Right kidney (tissue), 1 donor: ENCODE measurements around the gene CHIC2.
A peak's percentile ranks its signal among the peaks of the same experiment; 100 is the strongest.
"Not testable (repeated sequence)": the region's sequence is repeated elsewhere in the genome, so short reads cannot be mapped to it uniquely, and the experiment has no call there.

Source experiments
- DNase-seq: peaks from one replicate; pipeline ENCODE4 v3.0.0-alpha.2; 2016

CHIC2 gene

DNA sequence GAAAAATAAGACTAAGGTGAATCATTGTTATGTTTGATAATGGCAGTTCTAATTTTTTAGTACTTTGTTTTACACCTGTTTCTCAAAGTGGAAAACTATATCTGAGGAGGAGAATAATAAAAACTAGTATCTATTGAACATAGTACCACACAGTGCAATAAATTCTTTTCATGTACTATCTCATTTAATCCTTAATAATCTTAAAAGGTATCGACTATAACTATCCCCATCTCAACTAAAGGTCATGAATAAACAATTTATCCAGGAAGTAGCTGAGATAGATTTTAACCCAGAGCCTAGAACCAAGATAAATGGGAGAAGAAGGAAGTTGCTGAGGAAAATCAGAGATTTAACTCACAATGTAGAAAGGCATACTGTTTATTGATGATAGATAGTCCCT, 2.5 kb downstream of the CHIC2 start:
- DNase-seq: no peak

DNA sequence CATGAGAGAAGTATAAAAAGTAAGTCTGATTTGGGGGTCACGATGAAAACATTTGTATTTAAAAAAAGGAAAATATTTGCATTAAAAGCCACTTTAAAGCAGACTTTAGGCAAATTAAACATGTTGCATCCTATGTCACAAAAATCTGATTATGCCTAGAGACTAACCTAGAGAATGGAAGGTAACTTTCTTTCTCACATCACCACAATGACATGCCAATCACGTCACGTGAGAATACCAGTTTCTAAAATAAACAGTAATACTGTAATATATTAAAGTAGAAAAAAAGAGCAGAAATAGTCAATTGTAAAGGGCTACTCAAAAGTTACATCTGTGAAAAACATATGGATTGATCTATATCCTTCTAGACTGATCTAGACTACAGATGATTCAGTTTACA, 3.3 kb downstream of the CHIC2 start:
- DNase-seq: no peak

DNA sequence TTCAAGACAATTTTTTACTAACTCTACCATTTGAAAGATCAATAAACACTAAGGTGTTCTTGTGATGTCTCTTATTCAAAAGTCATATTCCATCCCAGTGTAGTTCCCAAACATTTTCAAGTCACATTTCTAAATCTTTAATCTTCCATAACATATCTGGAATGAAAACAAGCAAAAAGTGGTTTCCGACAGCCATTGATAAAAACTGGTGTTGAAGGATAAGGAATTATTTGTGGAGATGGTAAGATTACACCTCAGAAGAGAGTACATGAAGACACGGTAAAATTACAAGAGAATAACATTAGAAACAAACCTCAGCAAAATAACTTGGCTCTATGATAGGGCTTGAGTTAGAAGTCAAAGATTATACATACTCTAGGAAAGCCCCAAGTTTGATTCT, 4.3 kb downstream of the CHIC2 start:
- no peak for DNase-seq

DNA sequence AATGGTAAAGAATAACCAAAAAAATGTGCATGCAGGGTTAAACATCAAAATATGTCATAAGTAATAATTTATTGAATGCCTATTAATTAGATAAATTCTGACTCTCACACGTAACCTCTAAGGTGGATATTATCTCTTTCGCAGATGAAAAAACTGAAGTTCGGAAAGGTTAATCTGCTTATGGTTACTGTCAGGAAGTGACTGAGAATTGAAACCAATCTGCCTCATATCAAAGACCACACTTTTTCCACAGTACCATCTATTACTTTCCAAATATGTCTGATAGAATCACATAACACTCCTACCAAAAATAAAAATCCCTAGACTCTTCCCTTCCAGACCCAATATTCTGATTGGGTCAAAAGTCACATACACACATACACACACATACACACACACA, 6.2 kb downstream of the CHIC2 start:
- no peak for DNase-seq

DNA sequence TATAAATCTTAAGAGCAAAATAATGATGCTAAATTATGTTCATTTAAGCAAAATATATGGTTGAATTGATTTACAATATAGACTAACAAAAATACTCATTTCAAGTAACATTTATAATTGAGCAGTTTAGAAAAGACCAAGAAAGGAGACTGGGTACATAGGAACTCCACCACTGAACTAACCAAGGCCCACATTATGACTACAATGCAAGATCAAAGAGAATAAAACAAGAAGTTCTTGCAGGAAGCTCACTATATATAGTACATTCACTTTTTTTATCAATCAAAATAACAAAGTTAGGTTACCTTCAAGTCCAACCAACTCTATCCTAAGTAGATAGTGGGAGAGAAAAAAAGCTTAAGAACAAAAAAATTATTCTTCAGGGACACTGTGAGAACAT, 8.0 kb downstream of the CHIC2 start:
- no peak for DNase-seq

DNA sequence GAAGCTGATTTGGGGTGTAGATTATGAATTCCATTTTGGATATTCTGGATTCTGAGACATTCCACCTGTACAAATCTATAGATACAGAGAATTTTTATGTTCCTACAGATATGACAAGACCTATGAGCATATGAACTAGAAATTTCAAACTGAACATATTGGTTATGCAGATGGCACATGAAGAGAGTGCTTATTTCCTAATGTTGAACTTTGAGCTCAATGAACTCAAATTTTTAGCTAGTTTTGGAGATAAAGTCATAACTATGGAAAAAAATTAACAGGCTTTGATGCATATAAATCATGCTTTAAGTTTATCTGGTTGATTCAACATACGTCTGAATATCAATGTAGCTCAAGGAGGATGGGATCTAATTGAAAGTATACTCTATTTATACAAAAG, 8.9 kb downstream of the CHIC2 start:
- DNase-seq: no peak

DNA sequence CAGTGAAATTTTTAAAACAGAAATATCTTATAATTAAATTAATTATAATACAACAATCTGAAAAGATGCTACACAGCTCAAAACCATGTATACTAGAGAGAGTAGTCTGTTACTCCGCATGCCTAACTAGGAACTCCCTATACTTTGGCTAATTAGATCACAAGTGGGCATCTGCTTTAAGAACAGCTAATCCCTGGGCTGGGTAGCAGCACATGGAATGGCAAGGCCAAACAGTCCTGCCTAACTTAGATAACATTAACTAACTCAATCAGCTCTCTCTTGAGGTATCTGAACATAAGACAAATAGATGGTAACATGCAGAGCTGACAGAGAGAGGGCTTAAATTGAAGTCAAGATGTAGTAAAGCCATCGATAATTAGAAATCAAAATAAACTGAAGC, 9.9 kb downstream of the CHIC2 start:
- no peak for DNase-seq

DNA sequence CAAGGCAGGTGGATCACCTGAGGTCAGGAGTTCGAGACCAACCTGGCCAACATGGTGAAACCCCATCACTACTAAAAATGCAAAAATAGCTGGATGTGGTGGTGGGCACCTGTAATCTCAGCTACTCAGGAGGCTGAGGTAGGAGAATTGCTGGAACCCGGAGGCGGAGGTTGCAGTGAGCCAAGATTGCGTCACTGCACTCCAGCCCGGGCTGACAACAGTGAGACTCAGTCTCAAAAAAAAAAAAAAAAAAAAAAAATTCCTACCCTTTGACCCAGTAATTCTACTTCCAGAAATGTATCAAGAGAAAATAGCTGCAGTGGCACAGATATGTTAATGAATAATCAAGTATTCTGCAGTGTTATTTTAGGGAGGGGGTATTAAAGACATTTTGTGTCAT, 11.1 kb downstream of the CHIC2 start:
- DNase-seq: not testable (repeated sequence)

DNA sequence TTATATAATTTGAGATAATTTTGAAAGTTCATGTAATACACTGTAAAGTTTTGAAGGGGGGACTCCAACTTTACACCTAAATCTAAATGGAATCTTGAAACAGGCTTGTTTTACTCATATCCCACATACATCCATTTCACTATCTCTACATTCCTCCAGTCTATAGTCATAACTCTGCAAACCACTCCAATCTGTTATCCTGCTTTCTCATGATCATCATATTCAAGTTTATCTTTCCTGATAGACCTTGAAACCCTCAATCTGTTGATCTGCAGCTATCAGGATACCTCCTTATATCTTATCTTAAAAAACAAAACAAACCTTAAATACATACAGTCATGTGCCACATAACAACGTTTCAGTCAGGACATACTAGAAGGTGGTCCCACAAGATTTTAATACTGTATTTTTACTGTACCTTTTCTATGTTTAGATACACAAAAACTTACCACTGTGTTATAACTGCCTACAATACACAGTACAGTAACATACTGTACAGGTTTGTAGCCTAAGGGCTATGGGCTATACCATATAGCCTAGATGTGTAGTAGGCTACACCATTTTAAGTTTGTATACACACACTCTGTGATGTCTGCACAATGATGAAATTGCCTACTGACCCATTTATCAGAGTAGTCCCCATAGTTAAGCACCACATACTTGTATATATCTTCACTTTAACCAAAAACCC, 14.0 kb downstream of the CHIC2 start:
- DNase-seq: no peak

DNA sequence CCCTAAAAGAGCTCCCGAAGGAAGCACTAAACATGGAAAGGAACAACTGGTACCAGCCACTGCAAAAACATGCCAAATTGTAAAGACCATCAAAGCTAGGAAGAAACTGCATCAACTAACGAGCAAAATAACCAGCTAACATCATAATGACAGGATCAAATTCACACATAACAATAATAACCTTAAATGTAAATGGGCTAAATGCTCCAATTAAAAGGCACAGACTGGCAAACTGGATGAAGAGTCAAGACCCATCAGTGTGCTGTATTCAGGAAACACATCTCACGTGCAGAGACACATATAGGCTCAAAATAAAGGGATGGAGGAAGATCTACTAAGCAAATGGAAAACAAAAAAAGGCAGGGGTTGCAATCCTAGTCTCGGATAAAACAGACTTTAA, 20.8 kb downstream of the CHIC2 start:
- DNase-seq: not testable (repeated sequence)

DNA sequence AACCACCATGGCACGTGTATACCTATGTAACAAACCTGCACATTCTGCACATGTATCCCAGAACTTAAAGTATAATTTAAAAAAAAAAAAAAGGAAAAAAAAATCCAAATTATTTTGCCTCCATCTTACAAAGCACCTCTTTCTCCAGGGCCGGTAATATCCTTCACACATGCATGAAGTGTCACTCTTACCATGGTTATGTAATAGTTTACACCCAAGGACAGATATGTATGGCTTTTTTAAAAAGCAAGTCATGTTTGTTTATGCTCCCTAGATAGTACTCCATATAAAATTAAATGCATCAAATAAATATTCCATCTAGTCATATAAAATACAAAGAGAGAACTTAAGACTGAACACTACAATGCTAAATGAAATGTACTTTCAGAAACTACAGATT, 22.5 kb downstream of the CHIC2 start:
- DNase-seq: no peak

DNA sequence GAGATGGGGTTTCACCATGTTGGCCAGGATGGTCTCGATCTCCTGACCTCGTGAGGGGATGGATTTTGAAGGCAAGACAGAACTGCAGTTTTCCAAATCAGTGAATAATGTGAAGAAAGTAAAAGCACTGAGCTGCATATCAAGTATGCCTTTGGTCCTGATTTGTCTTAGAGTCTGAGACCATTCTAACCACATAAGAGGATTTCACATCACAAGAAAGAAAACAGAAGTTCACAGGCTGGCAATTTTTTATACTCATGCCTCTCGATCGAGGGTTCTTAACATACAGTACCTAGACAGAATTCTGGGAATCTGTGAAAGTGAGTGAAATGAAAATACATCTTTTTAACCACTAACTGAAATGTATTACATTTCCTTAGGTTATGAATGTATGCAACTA, 23.3 kb downstream of the CHIC2 start:
- no peak for DNase-seq

DNA sequence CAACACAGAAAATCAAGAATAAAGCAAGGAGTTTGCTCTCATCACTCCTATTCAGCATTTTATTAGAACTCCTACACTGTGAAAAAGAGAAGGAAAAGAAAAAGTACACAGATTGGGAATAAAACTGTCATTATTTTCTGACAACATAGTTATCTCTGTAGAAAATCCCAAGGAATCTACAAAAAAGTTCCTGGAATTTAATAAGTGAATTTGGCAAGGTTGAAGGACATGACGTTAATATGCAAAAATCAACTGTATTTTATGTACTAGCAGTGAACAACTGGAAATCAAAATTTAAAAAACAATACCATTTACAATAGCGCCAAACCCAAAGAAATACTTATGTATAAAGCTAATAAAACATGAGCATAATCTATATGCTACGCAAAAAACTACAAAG, 26.3 kb downstream of the CHIC2 start:
- DNase-seq: no peak

DNA sequence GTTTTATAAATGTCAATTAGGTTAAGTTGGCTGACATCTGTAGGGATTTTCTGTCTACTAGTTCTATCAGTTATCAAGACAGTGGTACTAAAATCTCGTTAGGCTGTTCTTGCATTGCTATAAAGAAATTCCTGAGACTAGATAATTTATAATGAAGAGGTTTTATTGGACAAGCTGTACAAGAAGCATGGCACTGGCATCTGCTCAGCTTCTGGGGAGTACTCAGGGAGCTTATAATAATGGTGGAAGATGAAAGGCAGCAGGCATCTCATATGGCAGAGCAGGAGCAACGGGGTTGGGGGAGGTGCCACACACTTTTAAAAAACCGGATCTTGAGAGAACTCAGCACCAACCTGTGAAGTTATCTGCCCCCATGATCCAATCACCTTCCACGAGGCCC, 28.2 kb downstream of the CHIC2 start:
- no peak for DNase-seq

DNA sequence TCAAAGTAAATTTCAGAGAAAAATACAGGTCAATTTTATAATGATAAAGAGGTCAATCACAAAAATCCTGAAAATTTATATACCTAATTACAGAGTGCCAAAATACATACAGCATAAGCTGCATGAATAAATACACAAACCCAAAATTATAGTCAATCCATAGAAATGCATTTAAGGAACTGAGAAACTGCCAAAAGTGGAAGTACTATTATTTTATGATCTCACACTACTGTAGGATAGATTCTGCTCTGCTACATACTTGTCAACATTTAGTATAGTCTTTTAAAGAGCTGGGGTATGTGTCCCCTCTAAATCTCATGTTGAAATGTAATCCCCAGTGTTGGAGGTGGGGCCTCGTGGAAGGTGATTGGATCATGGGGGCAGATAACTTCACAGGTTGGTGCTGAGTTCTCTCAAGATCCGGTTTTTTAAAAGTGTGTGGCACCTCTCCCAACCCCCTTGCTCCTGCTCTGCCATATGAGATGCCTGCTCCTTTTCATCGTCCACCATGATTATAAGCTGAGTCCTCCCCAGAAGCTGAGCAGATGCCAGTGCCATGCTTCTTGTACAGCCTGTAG, 31.8 kb downstream of the CHIC2 start:
- peak; percentile 13 for DNase-seq

DNA sequence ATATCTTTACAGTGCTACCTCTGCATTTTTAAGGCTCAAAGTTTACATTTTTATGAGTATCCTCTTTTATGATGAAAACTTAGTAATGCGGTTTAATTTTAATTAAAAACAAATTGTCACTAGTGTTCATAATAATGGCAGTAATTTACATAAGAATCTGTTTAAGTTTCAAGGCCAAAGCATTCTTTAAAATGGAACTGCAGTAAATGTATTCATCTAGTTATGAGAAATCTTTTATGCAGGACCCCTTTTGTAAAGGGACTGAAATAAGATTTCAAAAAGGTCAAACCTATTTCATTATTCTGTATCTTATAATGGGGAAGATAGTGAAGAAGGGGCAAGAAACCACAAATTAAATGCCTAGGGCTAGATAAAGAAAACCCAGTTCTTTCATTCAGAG, 37.1 kb downstream of the CHIC2 start:
- no peak for DNase-seq

DNA sequence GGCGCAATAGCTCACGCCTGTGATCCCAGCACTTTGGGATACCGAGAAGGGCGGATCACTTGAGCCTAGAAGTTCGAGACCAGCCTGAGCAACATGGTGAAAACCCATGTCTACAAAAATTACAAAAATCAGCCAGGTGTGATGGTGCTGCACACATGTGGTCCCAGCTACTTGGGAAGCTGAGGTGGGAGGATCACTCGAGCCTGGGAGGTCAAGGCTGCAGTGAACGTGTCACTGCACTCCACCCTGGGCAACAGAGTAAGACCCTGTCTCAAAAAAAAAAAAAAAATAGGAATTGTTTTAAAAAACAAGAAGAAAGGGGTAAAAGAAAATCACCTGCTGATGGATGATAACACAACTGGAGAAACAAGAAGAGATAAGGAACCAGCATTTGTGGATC, 38.8 kb downstream of the CHIC2 start:
- no peak for DNase-seq

DNA sequence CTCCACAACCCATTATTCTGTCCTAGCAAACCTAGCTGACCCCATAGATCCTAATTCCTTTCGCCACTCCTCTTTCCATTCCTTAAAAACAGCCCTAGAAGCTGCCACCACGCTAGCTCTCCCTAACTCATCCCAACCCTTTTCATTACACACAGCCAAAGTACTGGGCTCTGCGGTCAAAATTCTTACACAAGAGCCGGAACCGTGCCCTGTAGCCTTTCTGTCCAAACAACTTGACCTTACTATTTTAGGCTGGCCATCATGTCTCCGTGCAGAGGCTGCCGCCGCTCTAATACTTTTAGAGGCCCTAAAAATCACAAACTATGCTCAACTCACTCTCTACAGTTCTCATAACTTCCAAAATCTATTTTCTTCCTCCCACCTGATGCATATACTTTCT, 41.4 kb downstream of the CHIC2 start:
- not testable (repeated sequence) for DNase-seq

DNA sequence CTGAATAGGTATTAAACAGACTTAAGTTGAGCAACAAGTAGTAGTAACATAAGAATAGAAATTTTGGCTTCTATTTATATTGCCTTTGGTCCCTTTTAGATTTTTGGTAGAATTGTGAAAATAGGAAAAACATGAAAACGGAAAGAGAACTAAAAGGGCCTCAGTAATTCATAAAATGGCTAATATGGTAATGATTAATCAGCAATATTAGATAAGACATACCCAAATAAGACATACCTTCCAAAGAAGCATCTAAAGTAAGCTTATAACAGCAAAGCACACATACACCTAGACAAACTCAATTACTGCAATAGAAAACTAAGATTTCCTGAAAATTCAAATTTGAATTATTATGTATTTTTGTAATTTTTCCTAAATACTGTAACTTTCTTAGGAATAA, 46.4 kb downstream of the CHIC2 start:
- no peak for DNase-seq

DNA sequence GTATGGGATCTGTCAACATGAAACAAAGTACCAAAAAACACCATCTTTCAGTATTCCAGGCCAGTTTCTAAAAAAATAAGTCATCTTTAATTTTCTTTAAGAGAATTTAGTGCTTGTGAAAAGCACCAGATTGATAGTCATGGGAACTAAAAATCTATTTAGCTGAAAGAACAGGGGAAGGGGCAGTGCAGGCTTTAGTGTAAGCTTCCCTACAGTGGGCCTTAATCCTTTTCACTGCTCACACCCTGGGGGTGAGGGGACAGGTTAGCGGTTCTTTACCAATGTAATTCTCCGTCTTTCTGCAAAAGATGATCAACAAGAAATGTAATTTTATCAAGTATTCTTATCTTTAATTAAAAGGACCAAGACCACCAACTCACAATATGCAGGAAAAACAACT, 47.1 kb downstream of the CHIC2 start:
- DNase-seq: no peak

DNA sequence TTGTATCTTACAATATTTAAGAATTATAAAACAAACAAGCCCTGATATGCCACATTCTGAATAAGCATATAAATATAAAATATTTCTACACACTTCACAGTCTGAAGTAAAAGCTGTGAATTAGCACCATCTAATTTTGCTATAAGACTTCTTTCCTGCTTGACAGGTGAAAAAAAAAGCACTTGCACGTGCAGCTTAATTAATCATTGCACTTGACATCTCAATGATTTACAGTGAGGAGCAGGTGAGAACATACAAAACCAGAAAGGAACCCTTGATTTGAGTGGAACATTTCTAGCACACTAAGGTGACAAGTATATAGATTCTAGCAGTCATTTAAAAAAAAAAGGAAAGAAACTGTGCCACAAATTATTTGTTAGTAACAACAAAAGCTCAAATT, 47.9 kb downstream of the CHIC2 start:
- DNase-seq: no peak

DNA sequence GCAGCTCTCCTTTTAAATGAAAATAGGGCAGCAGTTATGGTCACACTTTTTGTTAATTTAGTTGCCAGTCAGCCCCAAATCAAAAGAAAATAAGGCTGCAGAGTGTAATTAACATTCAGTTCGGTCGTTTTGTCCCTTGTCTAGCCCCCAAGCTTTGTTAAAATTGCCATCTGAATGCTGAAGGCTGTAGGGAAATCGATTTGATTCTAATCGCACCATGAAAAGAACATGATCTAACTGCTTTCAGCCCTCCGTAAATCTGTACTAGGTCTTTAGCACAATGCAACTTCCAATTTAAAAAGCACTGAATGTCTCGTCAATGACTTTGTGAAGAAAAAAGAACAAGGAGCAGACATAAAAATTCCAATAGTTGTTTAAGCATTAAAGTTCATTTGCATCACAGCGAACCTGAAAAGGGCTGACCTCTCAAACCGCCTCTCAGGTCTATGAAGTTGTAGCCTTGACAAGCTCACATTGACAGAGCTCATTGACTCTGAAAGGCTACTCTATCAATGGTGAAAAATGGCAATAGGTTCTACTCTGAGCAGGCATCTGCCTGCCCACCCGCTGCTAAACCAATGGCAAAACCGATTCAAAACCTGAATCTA, 48.9 kb downstream of the CHIC2 start:
- DNase-seq: no peak

DNA sequence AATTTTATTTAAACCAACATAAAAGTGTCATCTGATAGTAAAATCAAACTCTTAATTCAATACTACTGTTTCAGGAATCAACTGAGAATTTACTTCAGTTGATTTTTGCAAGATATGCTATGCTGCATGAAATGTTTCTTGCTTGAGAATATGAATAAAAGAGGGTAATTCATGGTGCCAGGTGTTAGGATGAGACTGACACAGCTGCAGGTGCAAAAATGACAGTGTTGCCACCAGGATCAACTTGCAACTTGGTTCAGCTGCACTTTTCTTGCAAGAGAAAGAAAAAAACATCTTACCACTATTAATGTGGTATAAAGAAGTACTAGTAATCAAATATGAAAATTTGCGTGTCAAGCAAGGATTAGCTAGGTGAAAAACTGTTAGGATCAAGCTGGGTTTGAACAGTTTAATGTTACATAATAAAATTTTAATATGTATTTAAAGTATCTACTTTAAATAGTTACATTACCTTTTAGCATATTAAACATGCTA, 49.7 kb downstream of the CHIC2 start:
- DNase-seq: no peak

DNA sequence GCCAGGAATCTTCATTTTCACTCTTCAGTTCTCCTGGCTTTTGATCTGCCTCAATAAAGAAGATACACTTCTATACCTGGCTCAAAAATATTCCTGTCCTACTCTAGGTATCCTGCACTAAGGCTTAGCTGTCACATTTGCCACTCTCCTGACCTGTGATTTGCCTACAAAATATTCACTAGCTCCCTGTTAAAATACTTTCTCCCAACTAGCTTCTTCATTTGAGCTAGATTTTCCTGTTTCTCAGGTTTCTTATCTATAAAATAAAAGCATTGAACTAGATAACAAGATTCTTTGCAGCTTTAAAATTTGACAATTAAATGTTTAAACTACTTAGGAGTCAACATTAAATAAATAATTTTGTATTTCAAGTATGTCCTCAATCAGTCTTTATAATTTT, 53.2 kb downstream of the CHIC2 start:
- no peak for DNase-seq
